SH-SY5Y (cell line): ENCODE measurements around the gene TMEM127.

Source experiments
- GATA2 ChIP-seq: IDR thresholded peaks from 2 replicates; pipeline ENCODE4 v1.6.1; 2011; ENCODE audit warnings: mild to moderate bottlenecking, low read depth, low read length
- GATA3 ChIP-seq: IDR thresholded peaks from 2 replicates; pipeline ENCODE4 v1.6.1; 2011; ENCODE audit warnings: low read depth, mild to moderate bottlenecking, low read length, moderate library complexity

- TF ChIP-seq GATA2 (no peak), GATA3 (no peak)
Observed at GRCh38 chr2:96202152-96202854, 63.5 kb downstream of the TMEM127 start.
